Liver (tissue), 9 donors: ENCODE data around the gene DAPK2. TPM values are rescaled to one million over a fixed set of nuclear protein-coding genes. Genes with fewer than 3 reads are reported as not detected.
A peak's percentile ranks its signal among the peaks of the same experiment; 100 is the strongest.

Source experiments
- DNase-seq: peaks from one replicate; pipeline ENCODE4 v3.0.0-alpha.2; 2017; ENCODE audit warnings: low spot score
- H3K27ac ChIP-seq, 2 donors: one replicate each; pipeline ENCODE4 v1.7.0; 2013; ENCODE audit warnings: inconsistent platforms in 2 of 2, low read length in 2 of 2, control low read depth in 1 of 2, low read depth in 1 of 2, mild to moderate bottlenecking in 1 of 2
- H3K27me3 ChIP-seq, 4 donors: one replicate each; pipeline versions ENCODE4 v1.6.1 to v1.7.0; 2013; ENCODE audit warnings: low read length in 3 of 4, inconsistent platforms in 1 of 4, mild to moderate bottlenecking in 1 of 4, moderate library complexity in 1 of 4; ENCODE audit not compliant: control insufficient read depth in 4 of 4, insufficient read depth in 4 of 4
- H3K36me3 ChIP-seq, 4 donors: one replicate each; pipeline versions ENCODE4 v1.6.1 to v1.7.0; 2013; ENCODE audit warnings: low read length in 3 of 4, mild to moderate bottlenecking in 3 of 4, low read depth in 1 of 4, moderate library complexity in 1 of 4; ENCODE audit not compliant: control insufficient read depth in 4 of 4, insufficient read depth in 3 of 4
- H3K4me1 ChIP-seq, 4 donors: one replicate each; pipeline versions ENCODE4 v1.6.1 to v1.7.0; 2013; ENCODE audit warnings: low read length in 3 of 4, mild to moderate bottlenecking in 3 of 4, moderate library complexity in 1 of 4; ENCODE audit not compliant: control insufficient read depth in 4 of 4, insufficient read depth in 4 of 4
- H3K4me3 ChIP-seq, 3 donors: one replicate each; pipeline versions ENCODE4 v1.6.1 to v1.7.0; 2013; ENCODE audit warnings: low read length in 3 of 3, control low read depth in 1 of 3, low read depth in 1 of 3, mild to moderate bottlenecking in 1 of 3
- H3K9ac ChIP-seq, 2 donors: one replicate each; pipeline ENCODE4 v1.7.0; 2013; ENCODE audit warnings: low read length in 2 of 2, mild to moderate bottlenecking in 2 of 2, moderate library complexity in 2 of 2, control low read depth in 1 of 2, low read depth in 1 of 2
- H3K9me3 ChIP-seq, 4 donors: one replicate each; pipeline versions ENCODE4 v1.6.1 to v1.7.0; 2013; ENCODE audit warnings: low read length in 3 of 4; ENCODE audit not compliant: control insufficient read depth in 4 of 4
- EGR1 ChIP-seq, 2 donors: IDR thresholded peaks; 2 replicates each; pipeline ENCODE4 v1.6.1; 2016 to 2018; ENCODE audit warnings: antibody characterized with exemption in 2 of 2, low read depth in 2 of 2
- HNF4A ChIP-seq, 2 donors: conservative IDR thresholded peaks; 2 replicates each; pipeline ENCODE4 v1.6.1; 2016; ENCODE audit warnings: antibody characterized with exemption in 2 of 2, mild to moderate bottlenecking in 2 of 2
- HNF4G ChIP-seq: IDR thresholded peaks from 2 replicates; pipeline ENCODE4 v1.6.1; 2016; ENCODE audit warnings: antibody characterized with exemption
- JUND ChIP-seq, 2 donors: IDR thresholded peaks; 2 replicates each; pipeline ENCODE4 v1.6.1; 2016; ENCODE audit warnings: antibody characterized with exemption in 2 of 2
- RXRA ChIP-seq, 2 donors: IDR thresholded peaks; 2 replicates each; pipeline ENCODE4 v1.6.1; 2017 to 2018; ENCODE audit warnings: antibody characterized with exemption in 2 of 2, mild to moderate bottlenecking in 1 of 2
- YY1 ChIP-seq: IDR thresholded peaks from 2 replicates; pipeline ENCODE4 v1.6.1; 2016; ENCODE audit warnings: antibody characterized with exemption, mild to moderate bottlenecking
- WGBS: extraction: QIAGEN DNeasy Blood & Tissue Kit; methylation state at CpG from one replicate; pipeline ENCODE4 v1.1.7; 2013; 5-methylcytosine and 5-hydroxymethylcytosine counted together
- polyA plus RNA-seq, 2 donors: library from polyadenylated mRNA; stranded (reverse) in 1 of 2; unstranded in 1 of 2; fragments of 200-250 nt in 1 of 2; fragments of >200 nt in 1 of 2; fragmentation: Nextera tagmentation in 1 of 2; extraction: Ambion mirVana in 1 of 2; gene quantifications; one replicate each; pipeline versions ENCODE4 v1.2.1 to v1.2.3, GENCODE V29; 2013 to 2015
- total RNA-seq, 2 donors: library from RNA; depleted of rRNA; stranded (reverse); fragments of >200 nt; gene quantifications; one replicate each; pipeline ENCODE4 v1.2.3, GENCODE V29; 2014
- TF ChIP-seq, protein P1 (sequence below): fragments of 150-350 bp; IDR thresholded peaks from 2 replicates; pipeline ENCODE4 v1.5.1; 2017; ENCODE audit warnings: improper control_type of control experiment, low read depth, low read length; ENCODE audit not compliant: missing input control
- TF ChIP-seq, protein P2 (sequence below): IDR thresholded peaks from 2 replicates; pipeline ENCODE4 v1.6.1; 2016; ENCODE audit warnings: antibody characterized with exemption, mild to moderate bottlenecking
- TF ChIP-seq, protein P3 (sequence below): IDR thresholded peaks from 2 replicates; pipeline ENCODE4 v1.6.1; 2016; ENCODE audit warnings: antibody characterized with exemption
- donor health status: healthy.
- donor health status: healthy.
- donor health status: healthy.
- donor health status: healthy.
- donor health status: healthy.

DAPK2 gene
- total and polyA plus RNA-seq, 4 donors = 1.0 to 3.6 (median 1.1) TPM

DNA sequence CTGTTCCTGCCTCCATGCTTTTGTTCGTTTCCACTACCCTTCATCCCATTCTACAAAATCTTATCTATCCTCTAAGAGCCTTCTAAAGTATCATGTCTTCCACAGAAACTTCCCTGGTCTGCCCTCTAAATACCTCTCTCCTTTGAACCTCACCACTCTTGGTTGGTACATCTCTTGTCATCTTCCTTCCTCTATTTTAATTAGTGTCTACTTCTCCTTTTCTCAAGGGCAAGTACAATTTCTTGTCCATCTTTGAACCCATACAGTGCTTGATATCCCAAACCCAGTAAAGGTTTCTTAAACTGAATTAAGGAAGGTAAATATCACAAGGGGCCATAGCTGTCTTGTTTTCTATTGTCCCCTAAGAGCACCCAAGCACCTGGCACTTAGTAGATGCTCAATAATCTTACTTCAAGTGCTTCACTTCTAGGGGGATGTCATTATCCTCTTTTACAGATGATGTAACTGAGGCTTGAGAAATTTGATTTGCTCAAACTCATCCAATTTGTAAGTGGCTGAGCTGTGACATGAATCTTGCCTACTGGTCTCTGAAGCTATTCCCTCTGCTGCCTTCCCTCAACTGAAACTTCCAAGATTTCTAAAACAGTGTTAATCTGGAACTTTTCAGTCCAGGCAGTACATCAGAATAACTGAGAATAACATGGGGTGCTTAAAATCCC lies 2.6 kb upstream of the DAPK2 start:
- no peak overlapping the region for H3K27ac ChIP-seq
- no peak overlapping the region for H3K9ac ChIP-seq
- no peaks in the 10 kb centered on the region for H3K36me3 ChIP-seq
- no peak for DNase-seq
- H3K9me3 ChIP-seq = no peaks in the 10 kb centered on the region
- H3K4me3 ChIP-seq = no peak overlapping the region
- TF ChIP-seq JUND (IDR thresholded peaks at IDR 0.05) = no peak
- no peak for TF ChIP-seq HNF4G
- no peak for TF ChIP-seq YY1
- TF ChIP-seq EGR1 (IDR thresholded peaks at IDR 0.05; ENCODE audit: low read depth in 2 of 2) = no peak
- H3K27me3 ChIP-seq = no peaks in the 10 kb centered on the region
- WGBS = 94% methylated on average over 1 of the region's 1 CpG
- H3K4me1 ChIP-seq = peaks cover 8 to 21% (median 14%) of the 10 kb centered on the region in 4 donors

DNA sequence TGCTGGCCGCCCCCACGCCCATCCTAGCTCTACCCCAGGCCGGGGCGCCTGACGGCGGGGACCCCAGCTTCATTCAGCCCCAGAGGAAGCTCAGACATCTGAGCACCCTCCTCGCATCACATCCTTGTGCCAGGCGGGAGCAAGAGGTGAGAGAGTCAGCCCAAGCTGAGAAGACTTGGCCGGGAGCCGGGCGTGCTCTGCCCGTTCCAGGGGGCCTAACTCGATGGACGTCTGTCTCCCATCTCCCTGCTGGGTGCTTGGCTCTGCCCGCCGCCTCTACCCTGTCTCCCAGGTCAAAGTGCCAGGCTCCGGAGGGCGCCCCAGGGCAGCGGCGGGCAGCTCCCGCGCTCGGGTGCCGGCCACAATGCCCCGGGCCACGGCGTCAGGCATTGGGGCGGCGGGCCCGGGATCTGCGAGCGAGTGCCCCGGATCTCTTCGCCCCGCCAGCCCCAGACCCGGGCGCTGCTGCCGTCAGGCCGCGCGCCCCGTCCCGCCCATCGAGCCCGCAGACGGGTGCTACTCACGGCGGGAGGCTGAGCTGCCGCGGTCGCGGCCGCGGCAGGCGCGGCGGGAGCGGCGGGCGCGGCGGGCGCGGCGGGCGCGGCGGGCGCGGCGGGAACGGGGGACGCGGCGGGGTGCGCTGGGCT lies 388 bp downstream of the DAPK2 start:
- Histone ChIP-seq H3K9ac (no peak overlapping the region), H3K27me3 (no peaks in the 10 kb centered on the region), H3K4me3 (peak overlapping the region; percentile 11 to 68 (median 24)), H3K27ac (no peak overlapping the region), H3K4me1 (peaks cover 8 to 20% (median 14%) of the 10 kb centered on the region in 4 donors), H3K36me3 (no peaks in the 10 kb centered on the region), H3K9me3 (no peaks in the 10 kb centered on the region)
- WGBS = 10% methylated on average over 76 of the region's 76 CpGs
- no peak for DNase-seq
- TF ChIP-seq RXRA (IDR thresholded peaks at IDR 0.05) (no peak), HNF4A (conservative IDR thresholded peaks at IDR 0.05) (peak; percentile 39 to 43)

DNA sequence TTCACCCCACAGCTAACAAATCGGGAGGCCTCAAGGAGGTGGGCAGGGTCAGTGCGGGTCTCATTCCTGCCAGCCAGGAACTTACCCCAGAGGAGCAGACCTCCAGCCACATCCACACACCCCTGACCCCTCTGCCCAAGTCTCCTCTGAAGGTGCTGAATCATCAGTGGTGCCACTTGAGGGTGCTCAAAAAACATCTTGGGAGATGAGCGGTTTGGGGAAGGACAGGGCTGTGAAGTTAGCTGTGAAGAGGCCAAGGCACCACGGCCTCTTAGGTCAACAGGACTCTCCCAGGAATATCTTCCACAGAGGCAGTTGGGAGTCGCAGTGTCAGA lies 1.2 kb downstream of the DAPK2 start:
- Histone ChIP-seq H3K36me3 (no peaks in the 10 kb centered on the region), H3K4me1 (peaks cover 3 to 15% (median 9%) of the 10 kb centered on the region in 4 donors), H3K27me3 (no peaks in the 10 kb centered on the region), H3K27ac (no peak overlapping the region), H3K9ac (no peak overlapping the region), H3K9me3 (no peaks in the 10 kb centered on the region), H3K4me3 (no peak overlapping the region)
- WGBS = 86% methylated on average over 5 of the region's 5 CpGs
- no peak for TF ChIP-seq HNF4G
- TF ChIP-seq, protein P1, sequence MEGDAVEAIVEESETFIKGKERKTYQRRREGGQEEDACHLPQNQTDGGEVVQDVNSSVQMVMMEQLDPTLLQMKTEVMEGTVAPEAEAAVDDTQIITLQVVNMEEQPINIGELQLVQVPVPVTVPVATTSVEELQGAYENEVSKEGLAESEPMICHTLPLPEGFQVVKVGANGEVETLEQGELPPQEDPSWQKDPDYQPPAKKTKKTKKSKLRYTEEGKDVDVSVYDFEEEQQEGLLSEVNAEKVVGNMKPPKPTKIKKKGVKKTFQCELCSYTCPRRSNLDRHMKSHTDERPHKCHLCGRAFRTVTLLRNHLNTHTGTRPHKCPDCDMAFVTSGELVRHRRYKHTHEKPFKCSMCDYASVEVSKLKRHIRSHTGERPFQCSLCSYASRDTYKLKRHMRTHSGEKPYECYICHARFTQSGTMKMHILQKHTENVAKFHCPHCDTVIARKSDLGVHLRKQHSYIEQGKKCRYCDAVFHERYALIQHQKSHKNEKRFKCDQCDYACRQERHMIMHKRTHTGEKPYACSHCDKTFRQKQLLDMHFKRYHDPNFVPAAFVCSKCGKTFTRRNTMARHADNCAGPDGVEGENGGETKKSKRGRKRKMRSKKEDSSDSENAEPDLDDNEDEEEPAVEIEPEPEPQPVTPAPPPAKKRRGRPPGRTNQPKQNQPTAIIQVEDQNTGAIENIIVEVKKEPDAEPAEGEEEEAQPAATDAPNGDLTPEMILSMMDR = no peak
- TF ChIP-seq, protein P2, sequence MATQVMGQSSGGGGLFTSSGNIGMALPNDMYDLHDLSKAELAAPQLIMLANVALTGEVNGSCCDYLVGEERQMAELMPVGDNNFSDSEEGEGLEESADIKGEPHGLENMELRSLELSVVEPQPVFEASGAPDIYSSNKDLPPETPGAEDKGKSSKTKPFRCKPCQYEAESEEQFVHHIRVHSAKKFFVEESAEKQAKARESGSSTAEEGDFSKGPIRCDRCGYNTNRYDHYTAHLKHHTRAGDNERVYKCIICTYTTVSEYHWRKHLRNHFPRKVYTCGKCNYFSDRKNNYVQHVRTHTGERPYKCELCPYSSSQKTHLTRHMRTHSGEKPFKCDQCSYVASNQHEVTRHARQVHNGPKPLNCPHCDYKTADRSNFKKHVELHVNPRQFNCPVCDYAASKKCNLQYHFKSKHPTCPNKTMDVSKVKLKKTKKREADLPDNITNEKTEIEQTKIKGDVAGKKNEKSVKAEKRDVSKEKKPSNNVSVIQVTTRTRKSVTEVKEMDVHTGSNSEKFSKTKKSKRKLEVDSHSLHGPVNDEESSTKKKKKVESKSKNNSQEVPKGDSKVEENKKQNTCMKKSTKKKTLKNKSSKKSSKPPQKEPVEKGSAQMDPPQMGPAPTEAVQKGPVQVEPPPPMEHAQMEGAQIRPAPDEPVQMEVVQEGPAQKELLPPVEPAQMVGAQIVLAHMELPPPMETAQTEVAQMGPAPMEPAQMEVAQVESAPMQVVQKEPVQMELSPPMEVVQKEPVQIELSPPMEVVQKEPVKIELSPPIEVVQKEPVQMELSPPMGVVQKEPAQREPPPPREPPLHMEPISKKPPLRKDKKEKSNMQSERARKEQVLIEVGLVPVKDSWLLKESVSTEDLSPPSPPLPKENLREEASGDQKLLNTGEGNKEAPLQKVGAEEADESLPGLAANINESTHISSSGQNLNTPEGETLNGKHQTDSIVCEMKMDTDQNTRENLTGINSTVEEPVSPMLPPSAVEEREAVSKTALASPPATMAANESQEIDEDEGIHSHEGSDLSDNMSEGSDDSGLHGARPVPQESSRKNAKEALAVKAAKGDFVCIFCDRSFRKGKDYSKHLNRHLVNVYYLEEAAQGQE = no peak
- TF ChIP-seq, protein P3, sequence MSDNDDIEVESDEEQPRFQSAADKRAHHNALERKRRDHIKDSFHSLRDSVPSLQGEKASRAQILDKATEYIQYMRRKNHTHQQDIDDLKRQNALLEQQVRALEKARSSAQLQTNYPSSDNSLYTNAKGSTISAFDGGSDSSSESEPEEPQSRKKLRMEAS = no peak
- DNase-seq = no peak
